ENCODE measurements around the gene TUBGCP3. TPM values are rescaled to one million over a fixed set of nuclear protein-coding genes. Genes with fewer than 3 reads are reported as not detected.
"Not testable (repeated sequence)": the region's sequence is repeated elsewhere in the genome, so short reads cannot be mapped to it uniquely, and the experiment has no call there.

TUBGCP3 gene
- total RNA-seq, 1 donor from 2014 or later, result 29.6 TPM

DNA sequence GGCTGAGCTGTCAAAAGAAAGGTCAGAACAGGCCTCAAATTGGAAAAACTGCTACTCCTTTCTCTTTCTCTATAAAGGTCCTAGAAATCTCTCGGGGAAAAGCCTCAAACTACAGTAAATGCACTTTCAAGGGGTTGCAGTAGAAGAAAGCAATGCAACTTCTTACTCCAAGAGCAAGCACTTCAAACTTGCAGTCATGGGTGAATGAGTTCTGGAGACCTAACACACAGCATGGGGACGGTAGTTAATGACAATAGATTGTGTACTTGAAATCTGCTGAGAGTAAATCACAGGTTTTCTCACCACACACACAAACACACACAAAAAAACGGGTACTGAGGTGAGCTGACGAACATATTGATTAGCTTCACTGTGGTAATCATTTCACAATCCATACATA lies 11.8 kb downstream of the TUBGCP3 start:
- no peak for DNase-seq

DNA sequence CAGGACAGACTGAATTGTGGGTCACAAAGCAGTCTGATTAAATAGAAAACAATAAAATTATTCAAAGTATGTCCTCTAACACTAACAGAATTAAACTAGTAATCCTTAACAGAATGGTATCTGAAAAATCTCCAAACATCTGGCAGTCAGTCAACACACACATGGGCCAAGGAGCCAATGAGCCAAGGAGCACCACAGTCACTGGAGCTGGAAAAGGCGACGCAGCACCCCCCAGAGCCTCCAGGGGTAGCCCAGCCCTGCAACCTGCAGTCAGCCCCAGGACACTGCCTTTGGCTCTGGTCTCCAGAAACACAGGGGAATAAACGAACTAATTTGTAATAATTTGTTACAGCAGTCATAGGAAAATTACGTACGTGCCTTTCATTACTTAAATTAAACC lies 12.3 kb downstream of the TUBGCP3 start:
- peak; percentile 30 for DNase-seq

DNA sequence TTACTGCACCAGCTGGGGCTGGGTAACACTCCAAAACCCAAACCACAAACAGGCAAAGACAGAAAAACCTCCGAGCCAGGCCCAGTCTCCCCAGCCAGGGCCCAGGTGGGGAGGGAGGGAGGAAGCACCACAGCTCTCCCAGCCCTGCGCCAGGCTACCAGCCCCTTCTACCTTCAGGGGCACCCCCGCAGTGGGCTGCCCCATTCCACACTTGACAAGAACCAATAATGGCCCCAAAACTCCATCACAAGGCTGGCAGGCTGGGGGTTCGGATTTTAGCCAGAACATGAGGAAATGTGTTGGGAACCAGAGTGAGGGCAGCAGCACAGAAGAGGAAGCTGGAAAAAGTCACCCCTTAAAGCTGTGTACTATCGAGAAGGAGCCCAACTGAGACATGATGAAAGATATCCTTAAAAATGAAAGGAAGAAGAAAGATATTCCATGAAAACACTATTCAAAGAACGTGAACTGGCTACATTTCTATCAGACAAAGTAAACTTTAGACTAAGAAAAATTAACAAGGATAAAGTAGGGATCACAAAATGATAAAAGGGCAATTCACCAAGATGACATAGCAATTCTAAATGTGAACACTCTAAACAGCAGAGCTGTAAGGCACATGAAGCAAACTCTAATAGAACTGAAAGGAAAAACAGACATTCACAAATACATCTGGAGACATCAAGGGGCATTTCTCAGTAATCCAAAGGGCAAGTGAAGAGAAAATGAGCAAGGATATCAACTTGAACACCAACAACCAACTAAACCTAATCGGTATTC lies 12.9 kb downstream of the TUBGCP3 start:
- DNase-seq, result peak; percentile 29

DNA sequence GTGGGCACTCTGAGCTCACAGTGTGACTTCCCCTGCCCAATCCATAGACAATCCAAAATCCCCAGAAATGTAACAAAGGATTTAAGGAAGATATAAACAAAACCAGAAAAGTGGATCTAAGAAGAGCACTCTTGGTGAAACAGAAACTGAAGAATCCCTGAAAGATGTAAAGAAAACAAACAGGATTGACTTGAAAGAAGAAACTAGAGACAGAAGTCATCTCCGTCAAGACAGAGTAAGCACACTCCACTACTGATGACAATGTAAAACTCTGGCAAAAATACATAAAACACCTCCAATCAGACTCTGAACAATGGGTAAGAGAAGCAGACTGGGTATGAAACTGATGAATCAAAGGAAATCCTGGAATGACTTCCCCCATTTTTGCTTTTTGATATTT lies 13.5 kb downstream of the TUBGCP3 start:
- peak; percentile 66 for DNase-seq

DNA sequence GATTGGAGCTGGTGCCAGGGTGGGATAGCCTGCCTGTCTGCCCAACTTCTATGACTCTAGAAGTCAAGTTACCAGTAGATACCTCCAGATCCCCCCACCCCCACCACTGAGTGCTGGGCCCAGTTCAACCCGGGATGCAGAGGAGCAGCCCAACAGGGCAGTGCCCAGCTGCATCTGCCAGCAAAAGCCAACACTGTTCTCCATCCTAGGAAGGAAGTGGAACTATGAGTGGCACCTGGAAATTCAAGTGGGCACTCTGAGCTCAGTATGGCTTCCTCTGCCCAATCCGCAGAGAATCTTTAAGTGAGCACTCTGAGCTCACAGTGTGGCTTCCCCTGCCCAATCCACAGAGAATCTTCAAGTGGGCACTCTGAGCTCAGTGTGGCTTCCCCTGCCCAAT lies 14.2 kb downstream of the TUBGCP3 start:
- DNase-seq, result no peak

DNA sequence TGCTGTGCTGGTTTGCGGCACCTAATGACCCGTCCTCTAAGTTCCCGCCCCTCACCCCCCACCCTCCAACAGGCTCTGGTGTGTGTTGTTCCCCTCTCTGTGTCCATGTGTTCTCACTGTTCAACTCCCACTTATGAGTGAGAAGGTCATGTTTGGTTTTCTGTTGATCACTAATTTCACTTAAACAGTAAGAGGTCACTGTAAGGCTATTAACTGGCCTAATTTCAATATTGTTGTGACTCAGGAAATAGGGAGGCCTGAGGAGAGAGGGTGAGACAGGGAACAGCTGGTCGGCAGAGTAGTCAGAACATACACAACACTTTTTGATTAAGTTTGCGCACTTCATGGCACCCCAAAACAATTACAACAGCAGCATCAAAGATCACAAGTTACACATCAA lies 15.6 kb downstream of the TUBGCP3 start:
- no peak for DNase-seq

DNA sequence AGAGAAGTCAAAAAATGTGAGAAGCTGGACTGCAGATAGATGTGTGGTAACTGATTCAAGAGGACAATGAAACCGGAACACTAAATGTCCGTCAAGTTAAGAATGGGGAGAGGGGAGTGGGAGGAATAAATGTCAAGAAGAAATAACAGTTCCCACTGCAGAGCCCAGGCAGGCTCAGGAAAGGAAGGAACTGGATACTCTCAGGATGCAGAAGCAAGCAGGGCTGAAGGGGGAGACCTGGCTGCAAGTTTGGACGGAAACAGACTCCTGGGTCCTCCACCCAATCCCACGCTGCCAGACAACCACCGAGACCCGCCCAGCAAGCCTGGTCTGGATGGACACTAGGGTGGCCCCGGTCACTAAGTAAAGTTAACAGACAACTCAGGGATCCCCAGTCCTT lies 18.1 kb downstream of the TUBGCP3 start:
- no peak for DNase-seq

DNA sequence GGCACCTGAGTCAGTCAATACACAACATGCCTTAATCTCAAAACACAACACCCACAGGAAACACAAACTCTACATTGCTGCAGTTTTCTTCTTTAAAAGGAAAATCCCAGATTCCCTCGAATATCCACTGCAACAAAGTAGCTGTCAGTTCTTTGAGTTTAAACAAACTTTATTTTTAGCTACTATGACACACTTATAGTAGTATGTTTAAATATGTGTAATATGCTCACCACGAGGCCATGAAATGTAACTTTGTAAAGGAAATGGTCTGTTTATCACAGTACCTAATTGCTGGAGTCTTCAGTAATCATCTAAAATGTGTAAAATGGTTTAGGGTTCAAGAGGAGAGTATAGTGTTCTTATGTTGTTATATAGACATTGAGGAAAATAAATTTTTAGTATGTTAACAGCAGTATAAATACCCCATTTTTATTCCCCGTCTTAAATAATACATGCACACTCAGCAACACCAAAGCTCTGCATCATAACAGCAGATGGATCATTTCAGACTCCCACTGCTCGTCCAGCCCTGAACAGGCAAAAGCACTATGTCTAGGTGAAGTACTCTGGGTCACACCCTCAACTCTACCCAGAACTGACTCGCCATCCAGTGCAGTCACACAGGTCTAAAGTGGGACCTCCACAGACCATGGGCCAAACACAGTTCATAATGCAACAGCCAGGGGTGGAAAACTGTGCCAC lies 20.6 kb downstream of the TUBGCP3 start:
- no peak for DNase-seq

DNA sequence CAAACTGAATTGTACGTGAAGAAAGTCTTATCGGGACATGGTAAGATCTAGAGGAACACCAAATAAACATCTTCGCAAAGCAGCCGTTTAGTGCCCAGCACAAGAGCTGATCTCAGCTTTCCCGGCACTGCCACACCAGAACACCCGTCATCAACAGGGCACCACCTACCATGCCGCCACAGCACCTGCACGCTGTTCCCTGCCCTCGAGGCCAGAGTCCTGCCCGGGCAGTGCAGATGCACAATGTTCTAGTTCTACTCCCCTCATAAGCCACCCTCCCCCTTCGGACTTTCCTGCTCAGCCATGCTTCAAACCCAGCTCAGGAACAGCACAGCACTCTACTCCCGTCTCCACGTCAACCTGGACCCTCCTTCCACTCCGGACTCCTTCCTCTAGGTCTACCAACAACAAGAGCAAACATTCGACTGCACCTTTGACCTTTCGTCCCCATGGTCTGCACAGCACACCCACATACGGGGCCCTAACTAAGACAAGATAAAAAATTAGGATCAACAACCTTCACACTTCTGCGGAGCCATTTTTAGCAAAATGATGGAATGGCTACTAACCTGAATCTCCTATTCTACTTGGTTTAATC lies 25.1 kb downstream of the TUBGCP3 start:
- no peak for DNase-seq

DNA sequence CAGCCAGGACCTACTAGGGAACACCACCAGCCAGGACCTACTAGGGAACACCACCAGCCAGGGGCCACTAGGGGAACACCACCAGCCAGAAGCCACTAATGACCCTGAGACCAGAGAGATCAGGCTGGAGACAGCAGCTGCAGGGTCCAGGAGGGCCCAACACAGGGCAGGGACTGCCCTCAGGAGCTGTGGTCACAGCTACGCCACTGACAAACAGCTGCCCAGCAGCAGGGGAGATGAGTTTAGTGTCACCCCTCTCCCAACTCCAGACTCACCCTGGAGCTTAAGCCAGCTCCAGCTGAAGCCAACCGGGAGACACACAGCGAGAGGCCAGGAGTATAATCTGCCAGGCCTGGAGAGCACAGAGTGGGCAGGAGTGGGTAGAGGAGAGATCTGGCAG lies 25.7 kb downstream of the TUBGCP3 start:
- DNase-seq, result no peak

DNA sequence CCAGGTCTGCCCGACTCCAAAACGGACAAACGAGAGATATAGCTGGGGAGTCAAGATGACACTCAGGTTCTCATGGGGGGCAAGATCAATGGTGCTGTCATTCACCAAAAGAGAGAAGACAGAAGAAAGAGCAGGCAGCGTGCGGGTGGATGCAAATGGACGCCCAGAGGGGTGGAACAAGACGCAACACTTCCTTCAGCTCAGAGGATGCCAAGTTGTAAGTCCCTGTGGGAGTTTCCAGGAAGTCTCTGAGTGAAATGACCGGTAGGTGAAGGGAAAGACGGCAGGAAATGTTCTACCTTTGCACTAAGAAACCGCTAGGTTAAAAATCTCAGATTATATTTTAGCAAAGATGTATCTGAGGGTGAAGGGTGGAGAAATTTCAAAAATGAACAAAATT lies 26.5 kb downstream of the TUBGCP3 start:
- peak; percentile 38 for DNase-seq

DNA sequence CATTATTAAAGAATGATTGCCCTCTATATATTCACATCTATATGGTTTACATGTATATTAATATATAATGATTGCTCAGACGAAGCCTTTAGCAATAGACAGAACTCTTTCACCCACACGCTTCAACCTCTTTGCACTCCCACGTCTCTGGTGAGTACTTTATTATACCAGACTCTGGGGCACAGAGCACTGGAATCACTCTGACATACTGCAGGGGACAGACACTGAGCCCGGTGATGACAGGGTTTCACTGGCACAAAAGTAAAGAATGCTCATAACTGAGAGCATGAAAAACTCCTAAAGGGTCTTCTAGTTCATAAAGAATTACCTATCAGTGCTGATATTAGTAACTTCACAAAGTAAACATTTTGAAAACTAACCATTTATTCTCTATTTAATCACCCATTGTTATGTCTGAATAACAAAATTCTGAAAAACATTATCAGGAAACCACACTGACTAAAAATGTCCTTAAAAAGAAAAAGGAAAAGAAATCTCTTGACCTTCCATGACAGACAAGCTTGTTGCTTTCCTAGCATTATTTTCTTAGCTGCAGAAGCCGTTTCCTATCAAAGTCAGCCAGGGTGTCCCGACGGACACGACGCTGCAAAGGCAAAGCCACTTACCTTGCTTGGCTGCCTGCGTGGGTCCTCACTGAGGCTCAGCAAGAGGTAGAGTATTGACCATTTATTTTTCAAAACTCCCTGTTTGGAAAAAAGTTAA lies 29.1 kb downstream of the TUBGCP3 start:
- peak; percentile 89 for DNase-seq

DNA sequence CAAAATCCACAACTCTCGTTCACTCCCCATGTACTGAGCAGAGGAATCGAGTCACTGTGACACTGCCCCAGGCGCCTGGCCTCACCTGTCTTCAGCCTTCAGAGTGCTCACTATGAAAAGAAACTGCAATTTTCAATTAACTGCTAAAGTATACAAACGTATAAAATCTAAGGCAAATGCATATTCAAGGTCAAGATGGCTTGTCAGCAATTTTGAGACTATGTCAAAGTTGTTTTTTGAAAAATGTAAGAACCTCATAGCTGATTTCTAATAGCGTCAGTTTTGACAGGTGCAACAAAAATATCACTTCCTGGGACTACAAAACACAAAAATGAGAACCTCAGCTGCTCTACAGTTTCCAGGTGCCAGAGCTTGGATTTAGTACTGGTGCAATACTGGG lies 31.4 kb downstream of the TUBGCP3 start:
- no peak for DNase-seq

DNA sequence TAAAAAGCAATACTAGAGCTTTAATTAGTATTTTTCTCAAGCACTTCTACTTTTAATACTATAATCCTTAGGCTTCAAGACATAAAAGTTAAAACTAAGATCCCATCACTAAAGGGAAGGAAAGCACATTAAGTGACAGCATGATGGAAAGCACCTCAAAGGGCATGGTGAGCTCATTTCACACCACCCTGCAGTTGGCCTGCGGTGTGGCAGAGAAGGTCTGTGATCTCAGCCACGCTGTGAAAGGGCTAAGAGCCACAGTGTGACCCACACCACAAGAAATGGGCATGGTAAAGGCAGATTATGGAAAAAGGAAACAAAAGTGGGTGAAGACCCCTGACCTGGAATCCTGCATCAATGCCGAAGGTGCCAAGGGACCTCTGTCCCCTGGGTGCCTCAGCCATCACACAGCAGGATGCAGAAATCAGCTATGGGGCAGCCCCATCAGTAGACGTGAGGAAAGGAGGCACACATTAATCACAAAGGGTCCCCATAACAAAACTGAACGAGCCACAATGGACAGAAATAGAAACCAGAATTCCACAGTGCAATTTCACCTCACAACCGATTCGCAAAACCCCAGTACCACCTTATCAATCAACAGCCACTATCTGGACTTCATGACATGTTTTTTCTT lies 33.6 kb downstream of the TUBGCP3 start:
- no peak for DNase-seq

DNA sequence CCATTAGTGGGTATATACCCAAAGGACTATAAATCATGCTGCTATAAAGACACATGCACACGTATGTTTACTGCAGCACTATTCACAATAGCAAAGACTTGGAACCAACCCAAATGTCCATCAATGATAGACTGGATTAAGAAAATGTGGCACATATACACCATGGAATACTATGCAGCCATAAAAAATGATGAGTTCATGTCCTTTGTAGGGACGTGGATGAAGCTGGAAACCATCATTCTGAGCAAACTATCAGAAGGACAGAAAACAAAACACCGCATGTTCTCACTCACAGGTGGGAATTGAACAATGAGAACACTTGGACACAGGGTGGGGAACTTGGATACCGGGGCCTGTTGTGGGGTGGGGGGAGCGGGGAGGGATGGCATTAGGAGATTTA lies 39.0 kb downstream of the TUBGCP3 start:
- DNase-seq, result not testable (repeated sequence)

DNA sequence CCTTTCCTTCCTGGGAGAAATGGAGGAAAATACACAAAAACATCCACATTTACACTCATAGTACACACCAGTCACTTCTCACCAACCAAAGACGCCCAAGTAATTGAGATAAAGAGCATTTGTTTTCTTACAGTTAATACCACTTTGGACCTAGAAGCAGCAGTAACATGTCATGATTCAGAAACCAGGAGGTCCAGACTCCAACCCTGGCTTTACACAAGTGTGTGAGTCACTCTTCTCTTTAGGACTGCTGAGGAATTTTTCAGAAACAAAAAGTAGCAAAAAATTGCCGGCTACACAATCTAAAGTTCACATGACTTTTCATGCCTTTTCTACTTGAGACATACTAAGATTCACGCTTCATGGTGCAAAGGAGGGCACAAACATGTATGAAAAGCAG lies 42.1 kb downstream of the TUBGCP3 start:
- peak; percentile 55 for DNase-seq

DNA sequence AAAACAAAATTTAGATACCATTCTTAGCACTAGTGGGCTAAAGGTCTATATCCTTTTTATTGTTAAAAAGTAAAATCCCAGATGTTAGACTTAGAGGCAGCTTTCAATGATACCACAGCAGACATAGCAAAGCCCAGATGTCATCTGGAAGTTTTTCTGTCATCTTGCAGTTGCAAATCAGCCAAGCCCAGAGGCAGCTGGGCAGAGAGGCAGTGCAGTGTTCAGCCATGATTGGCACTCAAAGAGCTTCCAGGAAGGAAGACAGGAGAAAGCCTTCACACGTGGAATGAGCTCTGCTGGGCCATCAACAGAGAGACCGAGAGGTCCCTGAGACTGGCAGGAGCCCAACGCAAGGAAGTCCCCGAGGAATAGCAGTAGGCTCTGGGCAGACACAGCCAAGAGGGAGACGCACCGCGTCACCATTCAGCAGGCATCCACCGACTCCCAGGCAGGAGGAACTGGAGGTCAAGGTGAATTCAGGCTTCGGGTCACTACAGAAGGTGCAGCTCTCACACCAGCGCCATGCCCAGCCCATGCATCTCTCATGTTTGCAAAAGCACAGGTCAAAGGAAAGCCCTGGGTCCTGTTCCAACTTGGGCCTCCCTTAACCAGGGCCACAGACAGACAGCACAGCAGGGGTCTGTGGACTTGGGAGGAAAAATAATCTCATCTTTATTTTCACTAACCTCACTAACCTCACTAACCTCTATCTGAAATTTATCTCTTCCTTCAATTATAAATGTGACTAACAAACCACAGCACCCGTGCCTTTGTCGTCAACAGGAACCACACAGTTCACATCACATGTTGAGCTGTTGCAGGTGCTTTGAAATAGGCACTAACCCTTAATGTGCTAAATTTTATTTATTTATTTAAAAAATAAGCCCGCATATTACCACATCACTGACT lies 54.9 kb downstream of the TUBGCP3 start:
- no peak for DNase-seq

DNA sequence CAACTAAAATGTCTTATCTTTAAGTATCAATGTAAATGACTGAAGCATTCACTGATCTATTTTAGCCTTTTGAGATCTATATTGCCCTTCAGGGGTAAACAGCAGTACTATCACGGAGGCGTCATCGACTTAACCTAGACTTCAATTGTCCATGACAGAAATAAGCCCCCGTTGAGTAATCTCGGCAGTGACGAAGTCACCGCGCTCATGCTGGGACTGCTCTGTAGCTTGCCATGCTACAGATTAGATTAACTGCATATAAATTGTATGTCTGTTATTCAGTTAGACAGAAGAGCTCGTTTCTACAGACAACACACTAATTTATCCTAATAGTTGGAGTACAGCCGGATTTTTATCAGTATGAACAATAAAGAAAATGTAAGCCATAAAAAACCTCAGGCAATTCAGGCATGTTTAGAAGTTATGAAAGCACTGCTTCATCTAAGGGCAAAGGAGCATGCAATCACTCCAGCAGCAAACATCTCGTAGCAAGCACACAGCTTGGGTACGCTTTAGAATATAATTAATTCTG lies 56.6 kb downstream of the TUBGCP3 start:
- DNase-seq, result no peak

DNA sequence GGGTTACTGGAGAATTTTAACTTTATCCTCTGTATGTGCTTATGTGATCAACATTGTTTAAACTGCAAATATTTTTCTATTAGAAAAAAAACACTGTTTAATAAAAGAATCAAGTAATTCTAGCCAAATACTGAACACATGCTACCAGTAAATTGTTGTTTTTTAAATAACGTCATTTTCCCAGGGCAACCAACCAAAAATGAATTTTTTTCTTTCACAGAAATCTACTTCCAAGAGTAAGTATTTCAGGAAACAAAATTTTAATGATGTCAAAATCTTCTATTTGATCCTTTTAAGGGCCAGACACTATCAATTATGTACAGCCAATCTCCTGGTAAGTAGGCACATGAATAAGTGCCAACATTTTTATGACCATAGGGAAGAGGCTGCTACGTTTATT lies 57.1 kb downstream of the TUBGCP3 start:
- no peak for DNase-seq

DNA sequence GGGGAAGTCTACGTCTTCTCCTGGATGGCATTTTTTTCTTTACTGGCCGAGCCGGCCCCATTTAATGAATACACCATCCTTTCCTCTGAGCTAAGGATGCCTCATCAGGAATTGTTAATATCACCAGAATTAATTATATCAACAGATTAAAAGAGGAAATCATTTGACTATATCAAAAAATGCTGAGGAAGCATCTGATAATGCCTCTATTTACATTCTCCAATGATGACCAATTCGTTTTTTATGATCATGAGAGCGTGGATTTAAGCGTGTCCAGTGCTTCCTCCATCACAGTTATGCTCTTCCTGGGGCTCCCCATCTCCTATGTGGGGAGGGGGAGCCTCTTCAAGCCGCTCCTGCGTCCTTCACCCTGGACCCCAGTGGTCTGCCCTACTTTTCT lies 58.7 kb downstream of the TUBGCP3 start:
- DNase-seq, result no peak

DNA sequence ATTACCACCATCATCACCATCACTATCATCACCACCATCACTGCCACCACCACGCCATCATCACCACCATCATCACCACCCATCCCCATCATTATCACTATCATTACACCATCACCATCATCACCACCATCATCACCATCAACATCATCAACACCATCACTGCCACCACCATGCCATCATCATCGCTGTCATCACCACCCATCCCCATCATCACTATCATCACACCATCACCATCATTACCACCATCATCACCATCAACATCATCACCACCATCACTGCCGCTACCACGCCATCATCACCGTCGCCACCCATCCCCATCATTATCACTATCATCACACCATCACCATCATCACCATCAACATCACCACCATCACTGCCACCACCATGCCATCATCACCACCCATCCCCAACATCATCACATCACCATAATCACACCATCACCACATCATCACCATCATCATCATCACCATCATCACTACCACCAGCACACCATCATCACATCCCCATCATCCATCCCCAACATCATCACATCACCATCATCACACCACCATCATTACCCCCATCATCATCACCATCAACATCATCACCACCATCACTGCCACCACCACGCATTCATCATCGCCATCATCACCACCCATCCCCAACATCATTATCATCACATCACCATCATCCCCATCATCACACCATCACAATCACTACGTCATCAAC lies 61.7 kb downstream of the TUBGCP3 start:
- DNase-seq, result no peak
